Measurements from ENCODE around the gene RNF130. TPM values are rescaled to one million over a fixed set of nuclear protein-coding genes. Genes with fewer than 3 reads are reported as not detected.

Gene RNF130
- total RNA-seq, 1 donor from 2014 or later = 67.3 TPM

DNA sequence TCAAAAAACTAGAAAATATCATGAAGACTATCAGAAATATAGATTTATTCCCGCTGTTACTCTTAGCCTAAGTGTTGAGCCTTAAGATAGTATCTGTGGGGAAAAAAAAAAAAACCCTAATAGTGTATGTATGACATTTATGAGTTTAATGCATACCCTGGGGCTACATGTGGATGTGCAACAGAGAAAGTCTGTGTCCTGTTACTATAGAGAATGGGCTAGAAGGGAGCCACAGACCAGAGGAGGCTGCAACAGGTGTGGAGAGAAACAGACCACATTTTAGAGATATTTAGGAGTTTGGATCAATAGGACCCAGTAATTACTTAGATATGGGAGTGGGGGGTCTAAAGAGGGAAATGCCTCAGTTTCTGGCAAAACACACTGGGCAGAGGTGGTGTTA, 15.4 kb downstream of the RNF130 start:
- Mint-ChIP-seq H3K27ac (ENCODE audit: unreplicated experiment) (no peak overlapping the region), H3K4me1 (ENCODE audit: unreplicated experiment) (peaks cover 24% of the 10 kb centered on the region), H3K36me3 (ENCODE audit: low read depth, unreplicated experiment) (peaks cover 9% of the 10 kb centered on the region), H3K27me3 (ENCODE audit: unreplicated experiment) (no peaks in the 10 kb centered on the region), H3K9me3 (ENCODE audit: unreplicated experiment) (no peaks in the 10 kb centered on the region), H3K4me3 (ENCODE audit: unreplicated experiment) (no peak overlapping the region)
- no peak for TF ChIP-seq CTCF (IDR thresholded peaks at IDR 0.05; ENCODE audit: unreplicated experiment)
- DNase-seq (ENCODE audit: low spot score) = no peak

DNA sequence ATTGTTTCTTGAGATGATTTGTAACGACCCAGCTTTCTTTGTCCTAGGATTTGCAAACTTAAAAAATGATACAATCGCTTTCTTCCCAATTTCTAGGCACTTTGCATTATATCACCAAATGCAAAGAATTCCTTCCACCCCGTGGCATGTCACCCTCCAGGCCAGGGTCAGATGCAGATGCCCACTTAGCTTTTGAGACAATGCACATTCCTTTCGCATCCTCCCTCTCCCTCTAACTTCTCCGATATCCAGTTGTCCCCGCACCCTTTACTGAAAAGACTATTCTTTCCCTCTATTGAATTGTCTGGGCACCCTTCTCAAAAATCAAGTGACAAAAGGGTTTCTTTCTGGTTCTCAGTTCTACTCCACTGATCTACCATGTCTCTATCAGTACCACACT, 17.3 kb downstream of the RNF130 start:
- no peak for TF ChIP-seq CTCF (IDR thresholded peaks at IDR 0.05; ENCODE audit: unreplicated experiment)
- DNase-seq (ENCODE audit: low spot score) = no peak
- Mint-ChIP-seq H3K27me3 (ENCODE audit: unreplicated experiment) (no peaks in the 10 kb centered on the region), H3K36me3 (ENCODE audit: low read depth, unreplicated experiment) (peaks cover 5% of the 10 kb centered on the region), H3K27ac (ENCODE audit: unreplicated experiment) (no peak overlapping the region), H3K4me1 (ENCODE audit: unreplicated experiment) (peaks cover 17% of the 10 kb centered on the region), H3K9me3 (ENCODE audit: unreplicated experiment) (no peaks in the 10 kb centered on the region), H3K4me3 (ENCODE audit: unreplicated experiment) (no peak overlapping the region)

DNA sequence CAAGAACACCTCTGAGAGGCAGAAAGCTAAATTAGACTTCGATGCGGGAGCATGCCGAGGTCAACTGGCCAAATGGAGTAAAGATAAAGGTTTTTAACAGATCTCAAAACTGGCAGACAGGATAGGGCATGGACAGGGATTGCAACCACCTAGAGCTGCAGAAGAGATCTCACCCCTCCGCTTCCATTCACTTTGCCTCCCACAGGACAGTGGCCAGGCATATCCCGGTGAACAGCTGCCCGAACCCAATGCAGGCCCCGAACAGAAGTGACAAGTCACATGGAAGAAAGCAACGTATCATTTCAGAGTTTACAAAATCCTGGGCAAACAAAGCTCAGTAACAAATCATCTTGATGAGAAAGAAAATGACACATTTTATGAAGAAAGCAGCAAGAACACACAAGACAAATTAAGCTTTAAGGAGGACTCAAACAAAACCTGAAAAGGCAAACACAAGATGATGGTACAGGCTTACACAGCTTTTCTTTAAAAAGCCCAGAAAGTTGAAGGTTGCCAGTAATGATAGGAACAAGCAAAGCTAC, 18.4 kb downstream of the RNF130 start:
- Mint-ChIP-seq H3K27me3 (ENCODE audit: unreplicated experiment) (no peaks in the 10 kb centered on the region), H3K9me3 (ENCODE audit: unreplicated experiment) (no peaks in the 10 kb centered on the region), H3K4me3 (ENCODE audit: unreplicated experiment) (no peak overlapping the region), H3K4me1 (ENCODE audit: unreplicated experiment) (peaks cover 20% of the 10 kb centered on the region), H3K36me3 (ENCODE audit: low read depth, unreplicated experiment) (peaks cover 5% of the 10 kb centered on the region), H3K27ac (ENCODE audit: unreplicated experiment) (no peak overlapping the region)
- no peak for TF ChIP-seq CTCF (IDR thresholded peaks at IDR 0.05; ENCODE audit: unreplicated experiment)
- DNase-seq (ENCODE audit: low spot score) = no peak

DNA sequence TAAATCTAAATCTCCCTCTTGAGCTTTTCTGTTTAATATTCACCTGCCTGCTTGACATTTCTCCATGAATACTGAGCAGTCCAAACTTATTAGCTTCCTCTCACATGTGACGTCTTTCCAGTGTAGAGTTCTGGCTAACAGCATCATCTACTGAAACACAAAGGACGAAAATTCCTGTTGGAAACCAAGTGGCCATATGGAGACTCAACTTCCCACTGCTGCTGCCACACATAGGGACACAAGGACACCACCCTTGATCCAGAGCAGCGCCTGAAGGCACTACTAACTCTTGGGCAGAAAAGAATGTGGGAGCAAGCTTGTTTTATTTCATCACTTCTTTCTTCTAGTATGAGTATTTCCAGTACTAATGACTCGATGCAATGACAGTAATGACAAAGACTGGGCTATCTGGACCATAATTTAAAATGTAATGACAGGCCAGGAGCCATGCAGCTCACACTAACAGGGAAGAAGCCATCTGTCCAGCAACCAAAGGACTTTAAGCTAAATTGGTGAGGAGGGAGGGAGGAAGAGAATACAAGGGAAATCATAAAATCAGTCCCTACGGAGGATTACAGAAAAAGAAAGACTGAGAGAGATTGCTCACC, 19.2 kb downstream of the RNF130 start:
- peaks cover 2% of the 10 kb centered on the region for H3K27me3 Mint-ChIP-seq (ENCODE audit: unreplicated experiment)
- peaks cover 5% of the 10 kb centered on the region for H3K36me3 Mint-ChIP-seq (ENCODE audit: low read depth, unreplicated experiment)

More for the DNA sequence above, 19.2 kb downstream of the RNF130 start:
- Mint-ChIP-seq H3K27ac (ENCODE audit: unreplicated experiment) (no peak overlapping the region), H3K9me3 (ENCODE audit: unreplicated experiment) (no peaks in the 10 kb centered on the region), H3K4me1 (ENCODE audit: unreplicated experiment) (peaks cover 25% of the 10 kb centered on the region), H3K4me3 (ENCODE audit: unreplicated experiment) (no peak overlapping the region)
- TF ChIP-seq CTCF (IDR thresholded peaks at IDR 0.05; ENCODE audit: unreplicated experiment) = no peak
- no peak for DNase-seq (ENCODE audit: low spot score)
